Kasumi-1 (cell line): ENCODE data around the gene SNTA1.
"Not testable (repeated sequence)": the region's sequence is repeated elsewhere in the genome, so short reads cannot be mapped to it uniquely, and the experiment has no call there.

ENCODE experiments used
- DNase-seq, 2 experiments: peaks; one replicate each; lab custom pipeline; 2025; lab: John Stamatoyannopoulos, UW

Gene SNTA1

GRCh38 chr20:33443512-33444239 is at the start of gene SNTA1:
SNTA1 (minus strand) TSS chr20:33443763; CDS start chr20:33443620, 143 bp downstream.
- DNase-seq = peak; percentile 64 to 72

GRCh38 chr20:33490934-33491656 is 47.5 kb upstream of the SNTA1 start:
- DNase-seq = peak in 1 of 2 experiments; percentile 26

- DNase-seq = peak; percentile 48 to 49
These were observed 46.7 kb upstream of the SNTA1 start, which contains the start of gene CBFA2T2 for GRCh38 chr20:33490023-33490933. CBFA2T2 (plus strand) TSS chr20:33490096; CDS start chr20:33490268, 172 bp downstream.

GRCh38 chr20:33489495-33490022 is 46.0 kb upstream of the SNTA1 start:
- peak; percentile 89 to 91 for DNase-seq

- DNase-seq = not testable (repeated sequence)
These were observed 45.3 kb upstream of the SNTA1 start for GRCh38 chr20:33488661-33489494.

GRCh38 chr20:33488201-33488600 is 44.6 kb upstream of the SNTA1 start:
- DNase-seq = no peak

- not testable (repeated sequence) for DNase-seq
These were observed 39.6 kb upstream of the SNTA1 start for GRCh38 chr20:33483186-33483585.

- DNase-seq = no peak
These were observed 39.0 kb upstream of the SNTA1 start for GRCh38 chr20:33482581-33482980.

GRCh38 chr20:33481431-33481941 is 37.9 kb upstream of the SNTA1 start:
- no peak for DNase-seq

GRCh38 chr20:33480048-33480447 is 36.5 kb upstream of the SNTA1 start:
- DNase-seq = no peak

GRCh38 chr20:33477386-33478234 is 34.0 kb upstream of the SNTA1 start:
- DNase-seq = no peak

GRCh38 chr20:33475381-33476152 is 32.0 kb upstream of the SNTA1 start:
- no peak for DNase-seq

GRCh38 chr20:33474963-33475362 is 31.4 kb upstream of the SNTA1 start:
- DNase-seq = no peak

- no peak for DNase-seq
These were observed 30.7 kb upstream of the SNTA1 start for GRCh38 chr20:33474097-33474873.

GRCh38 chr20:33472868-33473435 is 29.4 kb upstream of the SNTA1 start:
- no peak for DNase-seq

- DNase-seq = no peak
These were observed 27.3 kb upstream of the SNTA1 start for GRCh38 chr20:33470866-33471265.

GRCh38 chr20:33470457-33470856 is 26.9 kb upstream of the SNTA1 start:
- DNase-seq = no peak

GRCh38 chr20:33466303-33466646 is 22.7 kb upstream of the SNTA1 start:
- no peak for DNase-seq
